NB4 (cell line): ENCODE results near the gene GBX2.

Source experiments
- CTCF ChIP-seq: IDR thresholded peaks from one replicate; pipeline ENCODE4 v1.5.1; 2012; ENCODE audit warnings: low read depth, low read length
- MAX ChIP-seq: IDR thresholded peaks from 2 replicates; pipeline ENCODE4 v1.6.1; 2011; ENCODE audit warnings: low read depth, low read length
- POLR2A ChIP-seq: IDR thresholded peaks from 2 replicates; pipeline ENCODE4 v1.6.1; 2011; ENCODE audit warnings: mild to moderate bottlenecking; ENCODE audit not compliant: insufficient read length; ENCODE audit errors: extremely low read depth

GRCh38 chr2:236169151-236169721 is 1.1 kb upstream of the GBX2 start:
- no peak for TF ChIP-seq CTCF
- TF ChIP-seq MAX, result no peak
- no peak for TF ChIP-seq POLR2A
